GM18951 (cell line): Measurements from ENCODE around the gene NDUFA5.

Source experiments
- POLR2A ChIP-seq: IDR thresholded peaks from 4 replicates; pipeline ENCODE4 v1.6.1; 2011; ENCODE audit warnings: mild to moderate bottlenecking; ENCODE audit not compliant: insufficient read length, insufficient read depth; ENCODE audit errors: extremely low read depth
- in situ Hi-C: fragments of 300-500 bp; cut with MboI; formaldehyde crosslinking; loops from one replicate; pipeline ENCODE4 v1.12.0; 2022; ENCODE audit warnings: low sequenced_read_pairs, mixed read lengths, inconsistent platforms; ENCODE audit not compliant: unreplicated experiment

The NDUFA5 gene

DNA sequence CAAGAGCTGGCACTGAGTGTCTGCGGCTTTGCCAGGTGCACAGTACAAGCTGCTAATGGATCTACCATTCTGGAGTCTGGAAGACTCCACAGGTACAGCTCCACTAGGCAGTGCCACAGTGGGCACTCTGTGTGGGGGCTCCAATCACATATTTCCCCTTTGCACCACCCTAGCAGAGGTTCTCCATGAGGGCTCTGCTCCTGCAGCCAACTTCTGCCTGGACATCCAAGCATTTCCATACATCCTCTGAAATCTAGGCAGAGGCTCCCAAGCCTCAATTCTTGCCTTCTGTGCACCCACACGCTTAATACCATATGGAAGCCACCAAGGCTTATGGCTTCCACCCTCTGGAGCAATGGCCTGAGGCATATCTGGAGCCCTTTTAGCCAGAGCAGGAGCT, 52.4 kb downstream of the NDUFA5 start:
- in situ Hi-C loops = no loop called here
- no peak for TF ChIP-seq POLR2A

DNA sequence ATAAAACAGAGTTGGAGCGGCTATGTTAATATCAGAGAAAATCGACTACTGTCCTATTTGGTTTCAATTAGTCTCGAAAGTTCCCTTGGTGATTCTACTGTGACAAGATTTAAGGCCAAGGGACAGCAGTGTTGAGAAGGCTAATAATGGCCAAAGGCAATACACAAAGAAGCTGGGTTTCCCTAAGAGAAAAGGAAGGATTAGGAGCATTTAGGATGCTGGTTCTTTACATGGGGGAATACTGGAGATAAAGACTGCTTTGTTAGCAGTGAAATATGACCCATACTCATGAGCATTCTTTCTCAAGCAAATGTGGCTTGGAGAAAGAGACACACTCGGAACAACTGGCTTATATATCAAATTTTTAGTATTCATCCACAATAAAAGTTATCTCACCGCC, 55.4 kb downstream of the NDUFA5 start:
- TF ChIP-seq POLR2A = no peak
- in situ Hi-C loops = no loop called here

DNA sequence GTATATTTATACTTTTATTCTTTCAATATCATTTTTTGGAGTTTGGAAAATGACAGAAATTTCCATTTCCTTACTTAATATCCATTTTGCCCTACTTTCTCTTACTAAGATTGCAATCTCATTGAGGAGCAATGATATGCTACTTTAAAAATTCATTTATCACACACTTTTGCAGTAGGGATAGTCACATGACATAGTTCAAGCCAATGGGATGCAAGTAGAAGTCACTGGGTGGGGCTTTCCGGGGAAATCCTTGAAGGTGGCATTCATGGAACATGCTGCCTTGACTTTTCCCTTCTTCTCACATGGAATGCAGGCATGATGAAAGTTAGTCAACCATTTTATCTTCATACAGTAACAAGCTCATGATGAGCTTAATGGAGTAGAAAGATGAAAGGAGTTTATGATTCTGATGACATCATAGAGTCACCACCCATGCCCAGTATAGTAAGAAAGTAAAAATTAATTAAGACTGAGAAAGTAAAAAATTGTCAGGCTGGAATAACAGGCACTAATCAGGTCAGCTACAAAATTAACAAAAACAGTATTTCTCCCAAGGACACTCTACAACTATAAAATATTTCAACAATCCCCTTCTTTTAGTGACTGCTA, 56.6 kb downstream of the NDUFA5 start:
- no peak for TF ChIP-seq POLR2A
- in situ Hi-C loops = no loop called here

GRCh38 chr7:123499211-123499970, 58.2 kb downstream of the NDUFA5 start:
- in situ Hi-C loops = no loop called here
- no peak for TF ChIP-seq POLR2A

- no peak for TF ChIP-seq POLR2A
- in situ Hi-C loops = no loop called here
Measured at GRCh38 chr7:123498601-123499000, 59.0 kb downstream of the NDUFA5 start.

DNA sequence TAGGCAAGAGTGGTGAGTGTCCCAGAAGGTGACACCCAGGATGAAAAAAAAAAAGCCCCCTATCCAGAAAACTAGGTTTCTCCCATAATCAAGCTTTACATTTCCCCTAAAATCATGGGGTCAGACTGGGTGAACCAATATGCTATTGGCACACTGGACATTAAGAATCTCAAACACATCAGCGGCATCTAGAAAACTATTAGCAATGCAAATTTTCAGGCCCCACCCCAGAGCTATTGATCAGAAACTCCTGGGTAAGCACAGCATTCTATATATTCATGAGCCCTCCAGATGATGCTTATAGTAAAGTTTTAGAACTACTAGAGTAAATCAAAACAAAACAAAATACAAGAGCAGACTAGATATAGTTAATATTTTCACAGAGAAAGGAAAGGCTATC, 59.6 kb downstream of the NDUFA5 start:
- no peak for TF ChIP-seq POLR2A
- in situ Hi-C loops = no loop called here

DNA sequence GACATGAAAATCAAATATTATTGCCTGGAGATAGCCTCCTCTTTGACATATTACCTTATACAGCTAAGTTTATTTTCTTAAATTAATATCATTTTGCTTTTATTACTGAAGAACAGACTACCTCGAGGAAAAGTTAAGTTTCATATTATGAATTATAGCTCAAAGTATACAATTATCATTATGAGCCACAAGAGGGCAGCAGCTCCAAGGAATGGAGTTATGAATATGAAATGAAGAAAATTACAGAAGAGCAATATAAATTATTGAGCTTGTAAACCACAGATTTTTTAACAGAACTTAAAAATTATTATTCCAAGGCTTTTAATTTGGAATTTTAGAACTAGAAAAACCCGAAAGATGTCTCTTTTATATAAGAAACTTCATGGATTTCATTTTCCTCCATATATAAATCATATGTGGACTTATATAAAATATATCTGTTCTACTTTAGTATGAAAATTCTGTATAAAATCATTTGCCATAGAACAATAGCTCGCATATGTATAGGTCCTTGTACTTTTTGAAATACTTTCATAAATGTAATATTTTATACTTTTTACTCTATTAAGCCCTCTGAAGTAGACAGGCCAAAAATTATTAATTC, 63.3 kb downstream of the NDUFA5 start:
- in situ Hi-C loops = no loop called here
- TF ChIP-seq POLR2A = no peak

DNA sequence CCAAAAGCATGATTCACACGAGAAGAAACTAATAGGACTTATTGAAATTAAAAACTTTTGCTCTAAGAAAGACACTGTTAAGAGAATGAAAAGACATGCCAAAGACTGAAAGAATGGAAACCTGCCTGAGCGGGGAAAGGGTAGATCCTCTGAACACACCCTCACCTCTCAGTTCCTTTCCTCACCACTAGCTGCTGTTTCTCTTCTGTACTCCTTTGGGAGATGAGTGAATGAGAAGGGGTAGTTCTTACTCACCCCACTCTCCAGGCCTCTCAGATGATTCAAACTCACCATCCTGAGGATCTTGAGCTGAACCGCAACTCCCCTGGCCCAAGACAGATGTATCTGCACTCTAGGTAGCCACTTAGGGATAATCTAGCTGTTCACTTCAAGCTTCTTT, 65.1 kb downstream of the NDUFA5 start:
- in situ Hi-C loops = no loop called here
- no peak for TF ChIP-seq POLR2A
